CD4-positive, alpha-beta T cell treated with Interferon gamma for 1 hour (primary cell): ENCODE data around the gene IFNAR1.
A peak's percentile ranks its signal among the peaks of the same experiment; 100 is the strongest.

Source experiments
- DNase-seq: peaks from one replicate; pipeline ENCODE4 v3.0.0-alpha.2; 2020

The IFNAR1 gene

DNA sequence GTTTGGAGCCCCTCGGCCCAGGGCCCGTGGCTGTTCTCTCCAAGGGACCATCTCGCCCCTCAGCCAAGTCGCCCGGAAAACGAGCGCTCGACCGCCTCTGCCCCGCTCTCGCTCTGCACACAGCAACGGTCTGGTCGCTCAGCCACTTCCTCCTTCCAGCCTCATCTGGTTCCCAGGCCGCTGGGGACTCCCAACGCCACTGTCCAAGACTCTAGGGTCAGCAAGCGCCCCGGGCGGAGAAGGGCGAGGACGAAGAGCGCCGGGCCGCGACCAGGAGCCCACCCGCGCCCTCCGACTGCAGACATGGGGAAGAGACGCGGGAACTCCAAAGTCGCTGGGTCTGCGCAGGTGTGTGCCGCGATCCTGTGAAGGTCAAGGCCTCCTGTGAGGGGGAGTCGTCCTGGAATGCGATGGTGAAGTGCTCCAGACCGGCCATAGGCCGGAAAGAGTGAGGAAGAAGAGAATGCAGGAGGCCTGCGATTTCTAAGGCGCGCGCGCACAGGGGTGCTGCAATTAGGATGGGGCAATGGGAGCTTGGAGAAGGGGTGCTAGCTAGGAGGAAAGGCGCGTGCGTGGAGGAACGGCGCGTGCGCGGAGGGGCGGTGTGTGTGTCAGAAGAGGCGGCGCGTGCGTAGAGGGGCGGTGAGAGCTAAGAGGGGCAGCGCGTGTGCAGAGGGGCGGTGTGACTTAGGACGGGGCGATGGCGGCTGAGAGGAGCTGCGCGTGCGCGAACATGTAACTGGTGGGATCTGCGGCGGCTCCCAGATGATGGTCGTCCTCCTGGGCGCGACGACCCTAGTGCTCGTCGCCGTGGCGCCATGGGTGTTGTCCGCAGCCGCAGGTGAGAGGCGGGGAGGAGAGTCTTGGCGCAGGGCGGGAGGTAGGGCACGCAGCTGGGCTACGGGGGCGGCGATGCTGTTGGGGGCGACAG, at the start of gene IFNAR1:
IFNAR1 (plus strand) TSS at position 680 of the 931 bp plus-strand sequence; CDS start at position 766, 86 bp downstream.
- peak; percentile 98 for DNase-seq

DNA sequence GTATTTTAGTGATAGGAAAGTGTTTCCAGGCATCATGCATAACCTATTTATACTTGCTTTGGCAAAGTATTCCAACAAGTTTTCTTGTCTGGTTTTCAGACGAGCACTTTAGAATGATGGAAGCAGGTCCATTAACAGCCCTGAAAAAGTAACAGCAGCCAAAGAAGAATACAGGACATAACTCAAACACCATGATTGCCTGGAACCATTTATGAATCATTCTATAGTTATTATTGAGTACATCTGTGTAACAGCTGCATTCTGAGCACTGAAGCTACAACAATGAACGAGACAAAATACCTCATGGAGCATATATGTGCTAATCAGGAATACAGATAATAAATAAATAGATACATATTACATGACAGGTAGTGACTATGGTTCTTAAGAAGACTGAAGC, 46.0 kb upstream of the IFNAR1 start:
- no peak for DNase-seq

DNA sequence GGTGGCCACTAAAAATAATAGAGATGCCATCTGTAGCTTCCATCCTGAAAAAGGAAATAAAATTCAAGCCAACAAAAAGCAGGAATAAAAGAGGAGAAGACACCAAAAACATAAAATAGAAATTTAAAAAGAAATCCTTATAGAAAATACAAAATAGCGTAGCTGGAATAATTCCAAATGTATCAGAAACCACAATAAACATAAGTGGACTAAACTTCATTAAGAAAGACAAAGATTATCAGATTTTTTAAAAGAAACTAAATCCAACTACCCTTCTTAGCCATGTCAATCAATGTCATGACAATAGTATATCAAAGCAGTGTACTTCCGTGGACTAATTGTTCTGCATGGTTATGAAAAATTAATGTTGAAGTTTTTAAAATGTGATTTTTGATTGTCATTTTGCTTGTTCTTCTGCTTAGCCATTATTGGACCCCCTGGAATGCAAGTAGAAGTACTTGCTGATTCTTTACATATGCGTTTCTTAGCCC, 45.4 kb upstream of the IFNAR1 start:
- no peak for DNase-seq

DNA sequence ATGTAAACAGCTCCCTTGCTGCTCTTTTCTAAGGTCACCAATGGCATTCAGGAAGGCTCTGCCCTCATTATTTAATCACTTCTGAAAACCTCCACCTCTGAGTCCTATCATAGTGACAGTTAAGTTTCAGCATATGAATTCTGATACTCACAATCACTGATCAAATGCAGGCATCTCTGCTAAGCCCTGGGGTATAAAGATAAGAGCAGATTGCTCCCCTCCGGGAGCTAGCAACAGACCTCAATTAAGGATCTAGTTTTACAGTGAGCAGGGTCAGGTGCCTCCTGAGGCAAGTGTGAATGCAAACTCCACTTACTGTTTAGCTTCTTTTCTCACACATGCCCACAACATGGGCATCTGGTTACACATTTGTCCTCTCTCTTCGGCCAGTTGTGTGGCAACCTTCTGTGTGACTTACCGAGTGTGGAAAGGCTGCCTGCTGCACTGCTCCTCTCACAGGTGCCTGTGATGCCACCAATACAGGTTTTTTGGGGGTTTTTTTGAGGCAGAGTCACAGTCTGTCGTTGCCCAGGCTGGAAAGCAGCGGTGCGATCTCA, 43.6 kb upstream of the IFNAR1 start:
- DNase-seq, result no peak

DNA sequence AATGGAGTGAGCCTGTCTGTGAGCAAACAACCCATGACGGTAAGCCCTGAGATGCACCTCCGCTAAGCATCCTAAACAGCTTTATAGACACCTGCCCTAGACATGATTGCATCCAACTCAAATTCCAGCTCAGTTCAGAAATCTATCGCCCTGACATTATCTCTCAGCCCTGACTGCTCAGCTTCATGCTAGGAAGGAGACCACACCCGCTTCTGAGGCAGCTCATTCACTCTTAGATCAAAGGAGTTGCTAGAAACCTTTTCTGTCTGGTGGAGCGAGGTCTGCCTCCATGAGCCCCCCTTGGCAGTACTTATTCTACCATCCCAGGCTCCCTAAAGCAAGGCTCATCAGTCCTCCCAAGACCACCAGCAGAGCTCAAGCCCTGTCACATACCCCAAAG, 41.6 kb upstream of the IFNAR1 start:
- DNase-seq, result no peak

DNA sequence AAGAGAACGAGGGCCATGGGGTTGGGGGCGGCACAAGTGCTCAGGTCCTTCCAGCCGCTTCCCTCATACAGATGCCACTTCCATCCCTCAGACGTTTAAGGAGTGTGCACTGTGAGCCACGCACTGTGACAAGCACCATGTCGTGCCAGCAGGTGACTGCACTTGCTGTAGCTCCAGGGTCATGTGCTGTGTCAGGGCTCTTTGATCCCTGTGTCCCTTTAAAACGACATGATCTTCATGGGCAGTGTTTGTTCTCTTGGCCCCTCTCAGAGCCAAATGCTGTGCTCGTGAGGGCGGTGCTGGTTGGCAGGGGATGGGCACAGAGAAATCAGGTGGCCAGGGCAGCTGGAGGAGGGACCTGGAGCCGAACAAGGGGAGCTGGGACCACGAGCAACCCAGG, 38.7 kb upstream of the IFNAR1 start:
- no peak for DNase-seq

DNA sequence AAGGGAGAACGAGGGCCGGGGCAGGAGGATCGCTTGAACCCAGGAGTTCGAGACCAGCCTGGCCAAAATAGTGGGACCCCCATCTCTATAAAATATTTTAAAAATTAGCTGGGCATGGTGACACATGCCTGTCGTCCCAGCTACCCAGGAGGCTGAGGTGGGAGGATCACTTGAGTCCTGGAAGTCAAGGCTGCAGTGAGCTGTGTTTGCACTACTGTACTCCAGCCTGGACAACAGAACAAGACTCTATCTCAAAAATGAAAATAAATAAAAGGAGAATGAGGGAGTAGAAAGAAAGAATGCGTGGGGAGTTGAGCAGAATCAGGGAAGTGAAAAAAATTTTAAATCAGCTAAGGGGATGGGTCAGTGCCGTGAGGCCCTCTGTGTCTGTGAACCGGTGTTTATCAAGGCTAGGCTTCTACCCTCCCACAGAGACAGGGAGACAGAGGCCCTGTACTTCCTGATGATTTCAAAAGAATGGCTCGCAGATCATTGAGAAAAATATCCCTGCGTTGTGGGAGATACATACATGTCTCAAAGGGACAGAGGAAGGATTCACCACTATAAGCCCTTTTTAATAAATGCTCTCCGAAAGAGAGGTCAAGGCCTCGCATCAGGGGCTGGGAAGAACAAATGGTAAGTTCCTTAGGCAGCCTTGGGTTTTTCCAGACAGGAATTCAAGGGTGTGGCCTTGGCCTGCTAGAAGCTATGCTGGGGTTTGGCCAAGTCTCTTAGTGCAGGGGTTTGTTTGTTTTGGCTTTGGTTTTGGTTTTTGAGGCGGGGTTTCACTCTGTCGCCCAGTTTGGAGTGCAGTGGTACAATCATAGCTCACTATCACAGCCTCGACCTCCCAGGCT, 37.9 kb upstream of the IFNAR1 start:
- no peak for DNase-seq

DNA sequence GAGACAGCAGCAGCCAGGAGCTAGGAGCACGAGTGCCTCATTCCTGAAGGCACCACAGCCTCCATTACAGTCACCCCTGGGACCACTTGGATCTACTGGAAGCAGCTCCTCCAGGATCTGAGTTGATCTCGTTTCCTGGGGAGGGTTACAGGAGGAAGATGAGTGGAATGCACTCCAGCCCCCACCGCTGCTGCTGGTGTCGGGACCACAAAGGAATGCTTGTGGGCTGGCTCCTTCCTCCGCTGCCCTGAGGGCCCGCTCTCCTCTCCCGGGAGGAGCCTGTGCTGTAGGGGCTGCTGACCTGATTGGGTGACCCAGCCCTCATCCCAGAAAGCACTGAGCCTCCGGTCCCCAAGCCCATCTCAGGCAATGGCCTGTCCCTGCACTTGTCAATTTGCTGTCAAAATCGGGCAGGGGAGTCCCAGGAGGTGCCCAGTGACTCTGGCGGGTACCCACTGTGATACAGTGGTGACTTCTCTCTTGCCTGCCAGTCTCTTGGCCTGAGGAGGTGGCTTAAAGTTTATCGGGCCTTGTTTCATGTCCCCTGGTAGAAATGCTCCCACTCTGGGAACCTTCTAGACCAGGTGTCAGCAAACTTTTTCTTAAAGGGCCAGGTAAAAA, 35.5 kb upstream of the IFNAR1 start:
- no peak for DNase-seq

DNA sequence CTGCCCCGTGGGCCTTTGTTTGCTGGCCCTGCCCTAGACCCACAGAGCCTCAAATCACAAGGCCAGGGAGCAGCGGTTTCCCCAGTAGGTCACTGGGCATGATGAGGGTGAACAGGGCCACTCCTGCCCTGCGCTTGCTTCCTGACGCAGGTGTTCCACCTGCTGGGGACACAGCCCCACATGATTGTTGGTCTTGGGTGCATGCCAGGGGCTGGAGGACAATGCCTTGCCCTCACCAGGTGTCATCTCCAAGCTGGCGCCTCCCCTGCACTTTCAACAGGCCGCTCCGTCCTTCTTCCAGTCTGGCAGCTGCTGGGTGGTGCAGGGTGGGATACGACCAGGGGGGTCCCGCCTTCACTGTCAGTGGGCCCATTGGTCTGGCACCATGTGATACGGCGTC, 34.3 kb upstream of the IFNAR1 start:
- no peak for DNase-seq

DNA sequence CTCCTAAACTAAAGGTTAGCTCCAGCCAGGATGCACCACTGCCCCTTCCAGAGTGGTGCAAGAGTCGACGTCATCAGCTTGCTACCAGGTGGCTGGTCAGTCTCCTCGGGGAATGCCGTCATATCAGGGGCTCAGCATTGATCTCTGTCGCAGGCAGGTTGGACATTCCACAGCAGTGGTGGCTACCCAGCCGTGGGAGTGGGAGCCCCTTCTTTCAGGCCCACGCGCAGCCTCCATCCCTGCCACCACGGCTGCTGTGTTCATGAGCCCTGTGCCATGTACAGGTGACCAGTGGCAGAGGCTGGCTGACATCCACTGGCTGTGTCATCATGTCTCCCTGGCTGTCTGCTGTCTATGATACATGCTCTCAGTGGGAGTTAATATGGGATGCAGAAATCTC, 33.1 kb upstream of the IFNAR1 start:
- no peak for DNase-seq

DNA sequence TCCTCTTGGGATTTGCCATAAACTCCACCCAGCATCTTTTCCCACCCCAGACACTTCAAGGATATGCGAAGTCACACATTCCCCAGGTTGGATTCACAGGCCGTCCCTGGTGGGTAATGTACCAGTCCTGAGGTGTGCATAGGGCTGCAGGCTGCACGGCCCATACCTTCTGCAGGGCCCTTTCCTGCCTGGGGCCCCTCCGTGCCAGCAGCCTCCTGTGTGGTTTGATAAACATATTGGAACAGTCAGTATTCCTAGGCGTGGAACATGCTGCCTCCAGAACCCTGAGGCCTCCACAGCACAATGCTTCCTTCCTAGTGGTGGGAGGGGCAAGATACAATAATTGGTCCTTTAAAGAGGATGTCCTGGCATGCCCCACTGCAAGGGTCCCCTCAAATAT, 32.0 kb upstream of the IFNAR1 start:
- no peak for DNase-seq

DNA sequence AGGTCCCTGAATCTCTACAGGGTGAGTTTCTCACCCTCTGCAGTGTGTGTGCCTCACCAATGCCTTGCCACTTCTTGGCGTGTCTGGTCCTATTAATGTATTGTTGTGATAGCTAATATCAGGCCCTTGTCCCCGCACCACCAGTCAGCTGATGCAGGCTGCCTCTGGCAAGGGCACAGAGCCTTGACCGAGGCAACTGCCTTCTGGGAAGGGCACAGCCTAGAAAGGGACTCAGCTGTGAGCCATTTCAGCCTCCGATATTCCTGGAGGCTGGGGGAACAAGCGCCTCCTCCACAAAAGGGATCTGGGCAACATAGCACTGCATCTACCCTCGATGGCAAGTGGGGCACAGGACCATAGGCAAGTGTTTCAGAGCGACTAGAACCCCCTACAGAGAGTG, 31.6 kb upstream of the IFNAR1 start:
- DNase-seq, result no peak

DNA sequence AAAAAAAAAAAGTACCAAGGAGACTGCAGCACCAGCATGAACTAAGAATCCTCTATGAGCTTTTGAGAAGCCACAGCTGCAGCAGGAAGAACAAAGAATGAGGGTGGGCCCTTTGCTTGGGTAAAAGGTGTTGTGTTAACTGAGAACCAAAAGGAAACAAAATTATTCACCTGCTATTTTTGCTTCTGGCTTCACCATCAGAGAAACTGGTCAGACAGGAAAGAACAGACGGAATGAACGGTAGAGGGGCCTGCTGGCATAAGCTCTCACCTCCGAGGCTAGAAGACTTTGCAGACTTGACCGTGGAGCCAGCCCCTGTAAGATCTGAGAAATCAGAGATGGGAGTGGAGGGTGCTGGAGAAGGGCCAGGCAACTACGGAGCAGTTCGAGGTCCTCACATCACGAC, 31.0 kb upstream of the IFNAR1 start:
- no peak for DNase-seq

DNA sequence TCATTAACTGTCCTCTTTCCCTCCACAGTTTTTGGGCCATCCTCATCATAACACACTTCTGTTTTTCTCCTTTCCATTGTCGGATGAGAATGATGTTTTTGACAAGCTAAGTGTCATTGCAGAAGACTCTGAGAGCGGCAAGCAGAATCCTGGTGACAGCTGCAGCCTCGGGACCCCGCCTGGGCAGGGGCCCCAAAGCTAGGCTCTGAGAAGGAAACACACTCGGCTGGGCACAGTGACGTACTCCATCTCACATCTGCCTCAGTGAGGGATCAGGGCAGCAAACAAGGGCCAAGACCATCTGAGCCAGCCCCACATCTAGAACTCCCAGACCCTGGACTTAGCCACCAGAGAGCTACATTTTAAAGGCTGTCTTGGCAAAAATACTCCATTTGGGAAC, 28.6 kb upstream of the IFNAR1 start:
- DNase-seq, result peak; percentile 69

DNA sequence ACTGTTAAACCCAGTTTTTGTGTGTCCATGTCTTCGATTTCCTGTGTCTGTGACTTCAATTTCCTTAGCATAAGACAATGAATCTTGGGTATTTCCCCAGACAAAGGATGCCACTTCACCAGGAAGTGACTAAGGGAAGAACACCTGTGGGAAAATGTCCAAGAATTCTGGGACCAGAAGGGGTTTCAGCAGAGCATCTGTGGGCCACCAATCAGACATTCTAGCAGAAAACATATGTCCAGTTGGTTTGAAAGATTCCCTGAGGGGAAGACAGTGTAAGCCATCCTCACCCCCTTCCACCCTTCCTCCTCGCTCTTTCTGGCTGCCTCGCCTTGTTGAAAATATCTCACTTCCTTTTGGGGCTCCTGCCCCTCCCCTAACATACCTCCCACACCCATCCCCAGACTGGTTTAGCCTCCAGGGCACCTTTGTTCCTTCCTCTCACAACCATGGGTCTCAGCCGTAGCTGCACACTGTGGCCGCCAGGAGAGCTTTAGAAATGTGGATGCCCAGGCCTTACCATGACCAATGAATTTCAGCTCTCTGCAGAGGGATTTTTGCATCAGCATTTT, 25.5 kb upstream of the IFNAR1 start:
- peak; percentile 60 for DNase-seq

DNA sequence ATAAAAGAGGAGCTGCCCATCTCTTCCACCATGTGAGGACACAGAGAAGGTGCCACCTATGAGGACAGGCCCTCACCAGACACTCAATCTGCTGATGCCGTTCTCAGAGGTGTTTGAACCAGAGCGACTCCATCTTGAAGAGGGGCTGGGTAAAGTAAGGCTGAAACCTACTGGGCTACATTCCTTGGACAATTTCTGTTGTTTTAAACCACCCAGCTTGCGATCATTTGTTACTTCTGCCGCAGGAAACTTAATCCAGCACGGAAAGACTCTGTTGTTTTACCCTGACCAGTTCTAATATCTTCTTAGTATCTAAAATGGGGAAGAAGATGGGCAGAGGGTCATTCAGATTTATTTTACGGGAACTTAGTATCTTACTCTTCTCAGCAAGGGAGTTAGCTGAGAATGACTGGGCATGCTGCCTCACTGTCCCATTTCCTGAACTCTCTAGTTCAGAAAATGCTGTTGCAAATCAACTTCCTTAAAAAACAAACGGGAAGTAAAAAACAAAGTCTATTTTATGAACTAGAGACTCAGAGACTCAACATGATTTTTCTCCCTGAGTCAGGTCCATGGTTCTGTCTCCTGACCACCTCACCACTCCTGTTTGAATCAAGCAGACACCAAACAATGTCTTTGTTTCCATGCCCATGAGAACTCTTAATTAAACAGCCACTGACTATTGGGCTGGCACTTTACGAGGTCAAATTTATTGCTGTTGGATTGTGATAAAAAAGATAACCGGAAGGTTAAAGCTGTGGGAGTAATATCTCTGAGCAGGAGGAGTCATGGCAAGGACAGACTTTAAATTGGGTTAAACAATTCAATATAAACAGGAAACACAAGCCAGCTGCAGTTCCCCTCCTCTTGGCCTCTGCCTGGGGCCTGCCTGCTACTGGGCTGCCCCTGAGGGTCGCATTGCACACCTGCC, 23.8 kb upstream of the IFNAR1 start:
- DNase-seq, result peak; percentile 66

DNA sequence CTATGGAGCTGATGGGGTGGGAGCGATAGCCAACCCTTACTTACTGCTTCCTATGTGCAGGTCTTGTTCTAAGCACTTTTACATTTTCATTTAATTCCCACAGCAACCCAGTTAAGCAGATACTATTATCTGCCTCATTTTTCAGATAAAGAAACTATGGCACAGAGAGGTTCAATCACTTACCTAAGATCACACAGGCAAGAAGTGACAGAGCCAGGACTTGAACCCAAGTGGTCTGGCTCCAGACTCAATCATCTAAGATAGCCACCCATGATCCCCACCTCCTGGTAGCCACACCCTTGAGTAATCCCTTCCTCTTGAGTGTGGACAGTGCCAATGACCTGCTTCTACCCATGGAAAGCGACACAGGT, 23.2 kb upstream of the IFNAR1 start:
- no peak for DNase-seq

DNA sequence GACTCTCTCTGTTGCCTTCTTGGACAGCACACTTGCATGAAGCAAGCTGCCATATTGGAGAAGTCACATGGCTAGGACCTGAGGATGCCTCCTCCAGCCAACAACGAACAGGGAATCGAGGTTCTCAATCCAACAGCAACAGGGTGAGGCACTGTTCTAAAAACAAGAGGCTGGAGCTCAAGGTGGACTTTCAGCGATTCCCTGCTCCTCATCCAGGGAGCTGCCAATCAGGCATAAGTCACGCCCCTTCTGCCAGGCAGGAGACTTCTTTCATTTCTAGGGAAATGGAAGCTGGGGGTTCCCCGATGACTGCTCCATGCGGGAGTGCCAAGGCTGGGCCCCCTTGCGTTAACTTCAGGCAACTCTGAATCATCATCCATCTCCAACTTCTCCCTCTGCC, 22.7 kb upstream of the IFNAR1 start:
- peak; percentile 37 for DNase-seq

DNA sequence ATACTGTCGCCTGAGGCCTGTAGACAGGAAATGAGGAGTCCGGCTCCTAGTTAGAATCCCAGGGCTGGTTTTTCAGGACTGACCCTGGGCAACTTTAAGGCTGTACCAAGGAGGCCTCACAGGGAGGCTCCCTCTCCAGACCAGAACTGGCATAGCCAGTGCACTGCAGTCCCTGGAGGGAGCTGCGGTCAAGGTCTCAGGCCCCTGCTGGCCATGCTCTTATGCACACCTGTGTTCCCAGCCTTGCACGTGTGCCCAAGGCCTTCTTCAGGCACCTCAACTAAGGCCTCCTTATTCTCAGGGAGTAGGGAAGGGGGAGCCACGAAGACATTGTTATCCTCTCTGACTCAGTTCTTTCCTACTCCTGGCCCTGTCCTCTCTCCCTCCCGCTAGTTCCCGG, 22.0 kb upstream of the IFNAR1 start:
- DNase-seq, result no peak

DNA sequence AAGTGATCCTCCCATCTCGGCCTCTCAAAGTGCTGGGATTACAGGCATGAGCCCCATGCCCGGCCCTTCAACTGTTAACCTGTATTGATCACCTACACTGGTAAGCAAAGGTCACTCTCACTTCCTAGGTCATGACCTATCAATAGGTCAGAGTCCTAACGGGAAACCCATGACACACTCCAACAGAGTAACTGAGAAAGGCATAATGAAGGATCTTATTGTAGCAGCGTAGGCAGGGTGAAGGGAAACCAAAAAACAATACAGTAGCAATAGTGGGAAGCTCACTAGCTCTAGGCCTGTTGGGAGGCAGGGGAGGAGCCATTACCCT, 19.5 kb upstream of the IFNAR1 start:
- DNase-seq, result no peak

DNA sequence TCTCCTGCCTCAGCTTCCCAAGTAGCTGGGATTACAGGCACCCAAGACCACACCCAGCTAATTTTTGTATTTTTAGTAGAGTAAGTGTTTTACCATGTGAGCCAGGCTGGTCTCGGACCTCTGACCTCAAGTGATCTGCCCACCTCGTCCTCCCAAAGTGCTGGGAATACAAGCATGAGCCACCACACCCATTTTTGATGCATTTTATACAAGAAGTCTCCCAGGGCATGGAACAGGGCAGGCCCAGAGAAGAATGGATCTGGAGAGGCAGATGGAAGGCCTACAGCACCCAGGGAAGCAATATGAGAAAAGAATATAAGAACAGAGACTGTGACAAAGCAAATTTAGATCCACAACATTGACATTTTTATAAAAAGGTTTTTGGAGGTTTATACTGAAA, 18.8 kb upstream of the IFNAR1 start:
- no peak for DNase-seq
